ENCODE data around the gene SEMA3C. TPM values are rescaled to one million over a fixed set of nuclear protein-coding genes. Genes with fewer than 3 reads are reported as not detected.

The SEMA3C gene
- total RNA-seq, 2 donors from 2014 or later, result 64.6 to 66.7 TPM

DNA sequence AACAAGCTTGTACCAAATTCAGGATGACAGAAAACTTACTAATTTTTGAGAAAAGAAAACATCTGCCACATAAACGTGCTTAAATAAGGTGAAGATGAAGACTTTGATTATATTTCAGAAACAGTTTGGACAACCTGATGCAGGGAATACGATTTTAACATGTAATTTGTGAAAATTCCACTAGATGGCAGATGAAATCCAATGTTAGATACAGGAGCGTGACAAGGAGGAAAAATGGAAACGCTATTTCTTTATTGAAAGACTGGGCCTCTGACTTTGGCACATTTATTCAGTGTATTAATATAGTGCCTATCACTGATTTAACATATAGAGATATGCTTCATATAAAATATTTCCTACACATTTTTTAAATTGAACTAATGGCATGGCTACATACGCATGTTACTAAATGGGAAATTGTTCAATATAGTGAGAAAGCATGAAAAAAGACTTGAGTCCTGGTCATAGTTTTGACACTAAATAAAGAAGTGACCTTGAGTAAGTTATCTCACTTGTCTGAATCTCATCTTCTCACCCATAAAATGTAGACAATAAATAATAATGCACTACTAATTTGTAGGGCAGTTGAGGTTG, 219.7 kb downstream of the SEMA3C start:
- ATAC-seq, result peak; percentile 67
- intact Hi-C loops (cut with DNase I, micrococcal nuclease), result loop anchor here in 1 of 2 donors (5.0 kb wide), 1 partner anchor 773 kb away; no protein-coding TSS in a partner anchor
- no peak for DNase-seq

Data from left colon (tissue), 2 donors.